GM12878 (cell line): Measurements from ENCODE around the gene IGLL1. TPM values are rescaled to one million over a fixed set of nuclear protein-coding genes. Genes with fewer than 3 reads are reported as not detected.

ENCODE experiments used
- ATAC-seq: fragments of 200-7000 bp; cut with Tn5 transposase; 3 replicates; pipeline ENCODE4 v1.9.1; 2020; ENCODE audit warnings: mild to moderate bottlenecking, moderate library complexity
- BruUV-seq: library from RNA; stranded (reverse); fragments of 400-500 nt; replicated peaks from 2 replicates; lab custom pipeline; 2021; lab: Mats Ljungman, UMichigan
- CTCF ChIA-PET: fragments of 300-600 bp; sonication (Branson Sonifier 250); formaldehyde crosslinking; extraction: SDS; loops from one replicate; lab custom pipeline; 2021; ENCODE audit warnings: inconsistent platforms; lab: Yijun Ruan, JAX
- POLR2A ChIA-PET: fragments of 350-600 bp; formaldehyde crosslinking; extraction: SDS; loops from one replicate; lab custom pipeline; 2021; ENCODE audit warnings: inconsistent platforms; lab: Charles Lee
- RAD21 ChIA-PET: fragments of 300-600 bp; sonication (Branson Sonifier 250); formaldehyde crosslinking; loops from one replicate; lab custom pipeline; 2023; ENCODE audit warnings: antibody characterized with exemption; ENCODE audit not compliant: unreplicated experiment; lab: Charles Lee
- SMC1A ChIA-PET: fragments of 300-600 bp; sonication (Branson Sonifier 250); formaldehyde crosslinking; loops from one replicate; lab custom pipeline; 2023; ENCODE audit not compliant: unreplicated experiment, uncharacterized antibody; lab: Charles Lee
- DNase-seq: peaks from one replicate; pipeline ENCODE4 v3.0.0-alpha.2; 2011; ENCODE audit warnings: low read depth, low spot score
- FAIRE-seq: peaks from 3 replicates; lab custom pipeline; 2011; peaks lifted over from hg19 to GRCh38; lab: Jason Lieb, UNC
- H2AFZ ChIP-seq: 2 replicates; pipeline ENCODE4 v1.6.0; 2011; ENCODE audit warnings: low read depth, low read length, control low read depth; ENCODE audit not compliant: control insufficient read depth
- H3K27ac ChIP-seq: 2 replicates; pipeline ENCODE4 v1.5.1; 2011; ENCODE audit warnings: control low read depth; ENCODE audit not compliant: control insufficient read depth, insufficient read depth
- H3K27me3 ChIP-seq, 2 experiments: replicated peaks in 1 of 2; 2 replicates each; pipeline versions ENCODE4 v1.6.0 to v1.6.1; 2011; ENCODE audit warnings: low read length in 1 of 2; ENCODE audit not compliant: control insufficient read depth in 2 of 2, insufficient read depth in 2 of 2
- H3K36me3 ChIP-seq, 2 experiments: 2 replicates each; pipeline ENCODE4 v1.5.1; 2011; ENCODE audit warnings: low read length in 1 of 2; ENCODE audit not compliant: control insufficient read depth in 2 of 2, insufficient read depth in 2 of 2
- H3K4me1 ChIP-seq: 2 replicates; pipeline ENCODE4 v1.6.1; 2011; ENCODE audit warnings: mild to moderate bottlenecking, low read length, moderate library complexity, mixed read lengths; ENCODE audit not compliant: control insufficient read depth, insufficient read depth
- H3K4me2 ChIP-seq: 2 replicates; pipeline ENCODE4 v1.6.0; 2011; ENCODE audit warnings: control low read depth; ENCODE audit not compliant: control insufficient read depth, insufficient read depth
- H3K4me3 ChIP-seq: fragments of 200-600 bp; sonication (generic); 2 replicates; pipeline ENCODE4 v1.5.1; 2016
- H3K79me2 ChIP-seq: 2 replicates; pipeline ENCODE4 v1.6.0; 2011; ENCODE audit warnings: low read length; ENCODE audit not compliant: control insufficient read depth, insufficient read depth
- H3K9ac ChIP-seq: 2 replicates; pipeline ENCODE4 v1.8.0; 2011; ENCODE audit warnings: low read length, control low read depth, mixed read lengths; ENCODE audit not compliant: control insufficient read depth, insufficient read depth
- H3K9me3 ChIP-seq: replicated peaks from 3 replicates; pipeline ENCODE4 v1.5.1; 2011; ENCODE audit warnings: mild to moderate bottlenecking, low read length; ENCODE audit not compliant: control insufficient read depth, insufficient read depth
- H4K20me1 ChIP-seq: 2 replicates; pipeline ENCODE4 v1.6.0; 2011; ENCODE audit not compliant: control insufficient read depth, insufficient read depth
- ATF3 ChIP-seq: IDR thresholded peaks from 2 replicates; pipeline ENCODE4 v1.6.1; 2011; ENCODE audit warnings: low read depth, mild to moderate bottlenecking, low read length, moderate library complexity, borderline replicate concordance; ENCODE audit errors: extremely low read depth
- BRCA1 ChIP-seq: IDR thresholded peaks from 2 replicates; pipeline ENCODE4 v1.6.1; 2011; ENCODE audit warnings: low read depth, low read length, improper control_type of control experiment
- ESRRA ChIP-seq: IDR thresholded peaks from 2 replicates; pipeline ENCODE4 v1.6.1; 2012; ENCODE audit warnings: mild to moderate bottlenecking, low read length, improper control_type of control experiment
- ETV6 ChIP-seq, 2 experiments: fragments of 450-650 bp in 1 of 2; IDR thresholded peaks in 1 of 2; conservative IDR thresholded peaks in 1 of 2; 2 replicates each; pipeline ENCODE4 v1.6.1; 2014; ENCODE audit warnings: antibody characterized with exemption in 1 of 2, borderline replicate concordance in 1 of 2, low read depth in 1 of 2, mild to moderate bottlenecking in 1 of 2, moderate library complexity in 1 of 2
- HCFC1 ChIP-seq: fragments of 150-350 bp; IDR thresholded peaks from 2 replicates; pipeline ENCODE4 v1.6.1; 2014; ENCODE audit warnings: low read length
- NFXL1 ChIP-seq: fragments of 450-650 bp; IDR thresholded peaks from 2 replicates; pipeline ENCODE4 v1.6.1; 2017; ENCODE audit warnings: antibody characterized with exemption, mild to moderate bottlenecking, borderline replicate concordance
- NR2C2 ChIP-seq: IDR thresholded peaks from 2 replicates; pipeline ENCODE4 v1.6.1; 2011; ENCODE audit warnings: borderline replicate concordance, low read depth; ENCODE audit not compliant: control insufficient read depth, insufficient read length
- RBBP5 ChIP-seq: fragments of 200-600 bp; sonication (generic); conservative IDR thresholded peaks from 2 replicates; pipeline ENCODE4 v1.6.1; 2016
- SMAD1 ChIP-seq: fragments of 450-650 bp; IDR thresholded peaks from 2 replicates; pipeline ENCODE4 v1.6.1; 2018; ENCODE audit warnings: mild to moderate bottlenecking, low read depth; ENCODE audit not compliant: partially characterized antibody
- SMARCA5 ChIP-seq: fragments of 450-650 bp; IDR thresholded peaks from 2 replicates; pipeline ENCODE4 v1.6.1; 2017; ENCODE audit warnings: mild to moderate bottlenecking
- USF2 ChIP-seq: IDR thresholded peaks from 2 replicates; pipeline ENCODE4 v1.6.1; 2011; ENCODE audit warnings: low read depth, low read length, improper control_type of control experiment, borderline replicate concordance
- ZNF384 ChIP-seq: IDR thresholded peaks from 2 replicates; pipeline ENCODE4 v1.6.1; 2012; ENCODE audit warnings: low read depth, mild to moderate bottlenecking, low read length, improper control_type of control experiment, borderline replicate concordance
- ZNF622 ChIP-seq: fragments of 450-650 bp; IDR thresholded peaks from 2 replicates; pipeline ENCODE4 v1.6.1; 2017; ENCODE audit warnings: mild to moderate bottlenecking, inconsistent platforms
- WGBS: methylation state at CpG from one replicate; pipeline ENCODE4 v1.1.6; 2016; ENCODE audit warnings: low lambda C conversion rate; ENCODE audit not compliant: insufficient replicate concordance, insufficient coverage; ENCODE audit errors: missing lambda C conversion rate; 5-methylcytosine and 5-hydroxymethylcytosine counted together
- in situ Hi-C: fragments of 300-500 bp; cut with MboI; formaldehyde crosslinking; loops from 9 replicates; pipeline ENCODE4 v1.14.3; 2018; ENCODE audit warnings: mixed read lengths
- intact Hi-C: fragments of 100-400 bp; cut with micrococcal nuclease; formaldehyde crosslinking; loops from one replicate; pipeline ENCODE4 v1.14.2; 2022; ENCODE audit not compliant: unreplicated experiment
- polyA plus RNA-seq, 11 experiments: library from polyadenylated mRNA; depleted of rRNA in 4 of 11; unstranded in 6 of 11; stranded (reverse) in 5 of 11; fragments of >200 nt; fragmentation: Nextera tagmentation in 4 of 11; fragmentation: Illumina TruSeq in 1 of 11; extraction: Ambion mirVana in 4 of 11; extraction: Trizol in 1 of 11; gene quantifications; 1 replicate in 1 of 11; 2 replicates in 10 of 11; pipeline versions ENCODE4 v1.2.1 to v1.2.3, GENCODE V29; 2011 to 2016; ENCODE audit warnings: inconsistent platforms in 2 of 11, missing spikeins in 2 of 11, low read depth in 1 of 11
- total RNA-seq, 4 experiments: library from RNA; depleted of rRNA in 3 of 4; stranded (reverse); fragments of >200 nt in 3 of 4; fragmentation: Illumina TruSeq in 1 of 4; extraction: Trizol in 1 of 4; gene quantifications; 2 replicates each; pipeline versions ENCODE4 v1.2.1 to v1.2.3, GENCODE V29; 2013 to 2021
- TF ChIP-seq, protein P1 (sequence below): fragments of 450-650 bp; IDR thresholded peaks from 2 replicates; pipeline ENCODE4 v1.6.1; 2017; ENCODE audit warnings: mild to moderate bottlenecking

The IGLL1 gene
- total and polyA plus RNA-seq, 10 of the 15 experiments (the other 5 are each of a cell fraction or from before 2014, with no cell fraction given): not detected

- TF ChIP-seq USF2 (no peak), ETV6 (conservative IDR thresholded peaks at IDR 0.05 in 1 of 2, IDR thresholded peaks at IDR 0.05 in 1 of 2; ENCODE audit: borderline replicate concordance in 1 of 2, low read depth in 1 of 2) (no peak), ZNF384 (no peak), SMAD1 (no peak), ESRRA (no peak), SMARCA5 (no peak), ZNF622 (no peak)
- TF ChIP-seq, protein P1, sequence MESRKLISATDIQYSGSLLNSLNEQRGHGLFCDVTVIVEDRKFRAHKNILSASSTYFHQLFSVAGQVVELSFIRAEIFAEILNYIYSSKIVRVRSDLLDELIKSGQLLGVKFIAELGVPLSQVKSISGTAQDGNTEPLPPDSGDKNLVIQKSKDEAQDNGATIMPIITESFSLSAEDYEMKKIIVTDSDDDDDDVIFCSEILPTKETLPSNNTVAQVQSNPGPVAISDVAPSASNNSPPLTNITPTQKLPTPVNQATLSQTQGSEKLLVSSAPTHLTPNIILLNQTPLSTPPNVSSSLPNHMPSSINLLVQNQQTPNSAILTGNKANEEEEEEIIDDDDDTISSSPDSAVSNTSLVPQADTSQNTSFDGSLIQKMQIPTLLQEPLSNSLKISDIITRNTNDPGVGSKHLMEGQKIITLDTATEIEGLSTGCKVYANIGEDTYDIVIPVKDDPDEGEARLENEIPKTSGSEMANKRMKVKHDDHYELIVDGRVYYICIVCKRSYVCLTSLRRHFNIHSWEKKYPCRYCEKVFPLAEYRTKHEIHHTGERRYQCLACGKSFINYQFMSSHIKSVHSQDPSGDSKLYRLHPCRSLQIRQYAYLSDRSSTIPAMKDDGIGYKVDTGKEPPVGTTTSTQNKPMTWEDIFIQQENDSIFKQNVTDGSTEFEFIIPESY: no peak
Measured at GRCh38 chr22:23583153-23583552, 3.1 kb upstream of the IGLL1 start (continued).

DNA sequence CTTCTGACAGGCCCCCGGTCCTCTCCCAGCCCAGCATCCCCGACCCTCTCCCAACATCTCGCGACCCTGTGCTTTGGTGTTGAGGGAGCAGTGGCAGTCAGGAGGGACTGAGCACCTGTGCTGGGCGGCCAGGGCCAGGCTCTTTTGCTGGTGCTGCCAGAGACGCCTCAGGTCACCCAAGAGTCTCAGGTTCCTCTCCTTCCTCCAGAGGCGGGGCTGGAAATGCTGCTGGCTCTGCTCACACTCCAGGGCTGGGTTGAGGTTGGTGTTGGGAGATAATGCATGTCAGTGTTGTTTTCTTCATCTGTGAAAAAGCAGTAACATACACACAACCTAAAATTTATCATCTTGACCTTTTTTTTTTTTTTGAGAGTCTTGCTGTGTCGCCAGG lies 1.2 kb upstream of the IGLL1 start:
- Histone ChIP-seq H3K79me2 (no peaks in the 10 kb centered on the region), H4K20me1 (no peaks in the 10 kb centered on the region), H3K9me3 (no peaks in the 10 kb centered on the region), H3K4me2 (no peak overlapping the region), H3K27me3 (peaks cover 0 to 5% of the 10 kb centered on the region in 2 experiments; a peak in 2 of 4 replicates), H3K27ac (no peak overlapping the region), H3K36me3 (no peaks in the 10 kb centered on the region), H3K9ac (no peak overlapping the region), H3K4me3 (no peak overlapping the region), H2AFZ (no peak overlapping the region), H3K4me1 (no peaks in the 10 kb centered on the region)
- RAD21 ChIA-PET: no interaction called here
- SMC1A ChIA-PET: no interaction called here
- in situ Hi-C loops (no loop called here), intact Hi-C loops (no loop called here)
- 37% methylated on average over 8 of the region's 8 CpGs for WGBS
- no peak for FAIRE-seq
- BruUV-seq: no TSS peak
- CTCF ChIA-PET: no interaction called here
- POLR2A ChIA-PET: interaction anchor here (0.7 kb wide), 1 partner anchor 29 kb away, joined by 3 read pairs; no protein-coding TSS in a partner anchor
- TF ChIP-seq HCFC1: no peak
- no peak for TF ChIP-seq NR2C2
- no peak for TF ChIP-seq NFXL1
- no peak for TF ChIP-seq RBBP5
- TF ChIP-seq BRCA1: no peak
- no peak for TF ChIP-seq ATF3
- ATAC-seq: no peak
- DNase-seq: no peak
